T-cell (primary cell): ENCODE data around the gene PLK5. TPM values are rescaled to one million over a fixed set of nuclear protein-coding genes. Genes with fewer than 3 reads are reported as not detected.

Experiments
- ATAC-seq, 4 experiments: fragments of 200-7000 bp in 3 of 4; fragments of 150-1000 bp in 1 of 4; cut with Tn5 transposase; replicated peaks in 1 of 4; 1 replicate in 3 of 4; 2 replicates in 1 of 4; pipeline ENCODE4 v1.10.0; 2021; ENCODE audit warnings: moderate library complexity in 3 of 4, mild to moderate bottlenecking in 2 of 4, moderate number of reproducible peaks in 1 of 4
- CTCF ChIA-PET, 2 donors: fragments of 300-600 bp; sonication (Branson Sonifier 250); formaldehyde crosslinking; loops; one replicate each; lab custom pipeline; 2022; ENCODE audit warnings: antibody characterized with exemption in 2 of 2; lab: Charles Lee
- POLR2A ChIA-PET, 2 donors: fragments of 300-600 bp; sonication (Branson Sonifier 250); formaldehyde crosslinking; loops; one replicate each; lab custom pipeline; 2022; ENCODE audit warnings: antibody characterized with exemption in 2 of 2; lab: Charles Lee
- DNase-seq, 35 experiments: peaks; one replicate each; pipeline versions ENCODE4 v3.0.0 to v3.0.0-alpha.2; 2013 to 2023
- H3K27ac ChIP-seq: one replicate; pipeline ENCODE4 v1.5.1; 2013; ENCODE audit warnings: low read length
- H3K27me3 ChIP-seq, 2 experiments: replicated peaks in 1 of 2; 1 replicate in 1 of 2; 2 replicates in 1 of 2; pipeline versions ENCODE4 v1.6.1 to v1.7.0; 2013; ENCODE audit warnings: low read length in 1 of 2, mixed read lengths in 1 of 2; ENCODE audit not compliant: control insufficient read depth in 2 of 2, insufficient read depth in 2 of 2; ENCODE audit errors: extremely low read depth in 1 of 2
- H3K36me3 ChIP-seq, 2 donors: 1 replicate in 1 of 2; 2 replicates in 1 of 2; pipeline versions ENCODE4 v1.6.1 to v1.7.0; 2013; ENCODE audit warnings: low read length in 1 of 2; ENCODE audit not compliant: control insufficient read depth in 2 of 2, insufficient read depth in 1 of 2; ENCODE audit errors: extremely low read depth in 1 of 2
- H3K4me1 ChIP-seq, 2 experiments: 1 replicate in 1 of 2; 2 replicates in 1 of 2; pipeline versions ENCODE4 v1.6.1 to v1.7.0; 2013; ENCODE audit warnings: low read length in 2 of 2, mixed read lengths in 1 of 2; ENCODE audit not compliant: insufficient read depth in 2 of 2, control insufficient read depth in 1 of 2; ENCODE audit errors: extremely low read depth in 1 of 2
- H3K4me3 ChIP-seq, 2 donors: 1 replicate in 1 of 2; 2 replicates in 1 of 2; pipeline versions ENCODE4 v1.5.1 to v1.7.0; 2013; ENCODE audit warnings: mild to moderate bottlenecking in 2 of 2, low read length in 1 of 2, moderate library complexity in 1 of 2; ENCODE audit not compliant: control insufficient read depth in 1 of 2; ENCODE audit errors: extremely low read depth in 1 of 2
- H3K9me3 ChIP-seq: 2 replicates; pipeline ENCODE4 v1.7.0; 2013
- H3K27ac Mint-ChIP-seq, 2 donors: one replicate each; pipeline ENCODE4 v1.8.0; 2020 to 2021; ENCODE audit warnings: mild to moderate bottlenecking in 2 of 2, mixed read lengths in 2 of 2
- H3K27me3 Mint-ChIP-seq, 2 donors: one replicate each; pipeline ENCODE4 v1.8.0; 2021 to 2022; ENCODE audit warnings: mixed read lengths in 2 of 2
- H3K36me3 Mint-ChIP-seq: one replicate; pipeline ENCODE4 v1.8.0; 2021; ENCODE audit warnings: mixed read lengths
- H3K4me1 Mint-ChIP-seq, 3 donors: one replicate each; pipeline ENCODE4 v1.8.0; 2020 to 2022; ENCODE audit warnings: mixed read lengths in 3 of 3, mild to moderate bottlenecking in 1 of 3
- H3K4me3 Mint-ChIP-seq, 3 donors: one replicate each; pipeline ENCODE4 v1.8.0; 2020 to 2022; ENCODE audit warnings: mild to moderate bottlenecking in 3 of 3, mixed read lengths in 3 of 3, moderate library complexity in 3 of 3
- H3K9me3 Mint-ChIP-seq, 3 donors: one replicate each; pipeline ENCODE4 v1.8.0; 2020 to 2022; ENCODE audit warnings: mixed read lengths in 3 of 3
- WGBS: methylation state at CpG from one replicate; pipeline ENCODE4 v1.1.5; 2013; ENCODE audit warnings: missing lambda C conversion rate; ENCODE audit not compliant: insufficient coverage; 5-methylcytosine and 5-hydroxymethylcytosine counted together
- total RNA-seq, 35 experiments: library from RNA in 6 of 35; stranded (reverse) in 6 of 35; fragments of 120-200 nt in 1 of 35; gene quantifications; one replicate each; pipeline versions ENCODE4 v1.2.1 to v1.2.4 and lab custom pipeline; 2013 to 2026

PLK5 gene
- total RNA-seq, 5 donors from 2014 or later (not counting 1 experiment from before 2014, with no cell fraction given) = not detected

- WGBS = 96% methylated on average over 44 of the region's 56 CpGs
- ChIA-PET POLR2A (no interaction called here), CTCF (no interaction called here)
- Mint-ChIP-seq H3K36me3 (no peaks in the 10 kb centered on the region), H3K9me3 (no peaks in the 10 kb centered on the region), H3K4me3 (no peak overlapping the region), H3K4me1 (peaks cover 10 to 14% (median 11%) of the 10 kb centered on the region in 3 donors), H3K27ac (no peak overlapping the region), H3K27me3 (no peaks in the 10 kb centered on the region)
- Histone ChIP-seq H3K36me3 (no peaks in the 10 kb centered on the region), H3K4me1 (peaks cover 0 to 22% of the 10 kb centered on the region in 2 experiments), H3K27me3 (peaks cover 0 to 8% of the 10 kb centered on the region in 2 experiments), H3K27ac (no peak overlapping the region), H3K4me3 (no peak overlapping the region), H3K9me3 (no peaks in the 10 kb centered on the region)
- DNase-seq (no peak), ATAC-seq (no peak)
Observed at GRCh38 chr19:1486720-1487575, 36.9 kb upstream of the PLK5 start.

DNA sequence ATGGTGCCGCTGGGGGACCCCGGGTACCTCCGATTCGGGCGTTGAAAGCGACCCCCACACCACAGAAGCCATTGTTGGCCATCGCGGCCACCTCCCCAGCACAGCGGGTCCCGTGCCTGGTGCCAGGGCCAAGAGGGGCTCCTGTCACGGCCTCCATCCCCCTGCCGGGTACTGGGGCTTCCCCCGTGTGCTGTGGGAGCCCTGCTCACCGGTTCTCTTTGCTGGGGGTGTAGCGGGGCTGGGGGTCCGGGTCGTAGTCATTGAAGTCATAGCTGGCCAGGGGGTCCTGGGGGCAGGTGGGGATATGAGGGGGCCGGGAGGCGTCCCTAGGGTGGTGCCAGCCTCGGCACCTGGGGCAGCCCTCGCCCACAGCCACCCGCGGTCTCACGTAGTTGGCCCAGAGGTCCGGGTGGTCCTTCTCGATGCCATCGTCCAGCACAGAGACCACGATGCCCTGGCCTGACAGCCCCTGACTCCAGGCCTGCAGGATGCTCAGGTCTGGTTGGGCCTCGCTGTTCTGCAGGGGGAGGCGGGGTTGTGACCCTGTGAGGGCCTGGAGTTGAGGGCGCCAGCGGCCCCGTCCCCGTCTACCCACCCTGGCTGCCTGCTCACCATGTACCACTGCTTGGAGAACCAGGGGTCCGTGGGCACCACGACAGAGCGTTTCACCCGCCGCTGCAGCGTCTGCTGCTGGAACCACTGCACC is 36.1 kb upstream of the PLK5 start:
- H3K27me3 Mint-ChIP-seq = no peaks in the 10 kb centered on the region

DNA sequence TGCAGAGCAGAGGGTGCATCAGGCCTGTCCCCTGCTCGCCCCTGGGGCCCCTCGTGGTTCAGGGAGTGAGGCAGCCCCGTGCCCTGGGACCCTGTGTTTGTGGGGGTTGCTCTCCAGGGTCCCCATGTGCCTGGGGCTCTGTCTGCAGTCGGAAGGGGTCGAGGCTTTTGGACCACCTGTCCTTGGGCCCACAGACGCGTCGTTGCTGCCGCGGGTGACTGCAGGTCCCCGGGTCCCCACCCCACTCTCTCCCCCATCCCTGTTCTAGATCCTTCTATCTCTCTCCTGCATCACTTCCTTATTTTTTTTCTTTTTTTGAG is 35.6 kb upstream of the PLK5 start:
- Mint-ChIP-seq H3K27ac (no peak overlapping the region), H3K27me3 (no peaks in the 10 kb centered on the region), H3K36me3 (no peaks in the 10 kb centered on the region), H3K4me3 (no peak overlapping the region), H3K4me1 (peaks cover 11 to 16% (median 12%) of the 10 kb centered on the region in 3 donors), H3K9me3 (no peaks in the 10 kb centered on the region)
- 77% methylated on average over 10 of the region's 11 CpGs for WGBS
- ChIA-PET CTCF (no interaction called here), POLR2A (no interaction called here)
- Histone ChIP-seq H3K36me3 (no peaks in the 10 kb centered on the region), H3K4me1 (peaks cover 0 to 22% of the 10 kb centered on the region in 2 experiments), H3K9me3 (no peaks in the 10 kb centered on the region), H3K27ac (no peak overlapping the region), H3K4me3 (no peak overlapping the region), H3K27me3 (peaks cover 0 to 8% of the 10 kb centered on the region in 2 experiments)
- ATAC-seq (no peak), DNase-seq (no peak)

More for the DNA sequence above, 36.1 kb upstream of the PLK5 start:
- no peaks in the 10 kb centered on the region for H3K9me3 ChIP-seq
- no peaks in the 10 kb centered on the region for H3K36me3 ChIP-seq
- H3K9me3 Mint-ChIP-seq = no peaks in the 10 kb centered on the region
- peaks cover 0 to 8% of the 10 kb centered on the region in 2 experiments for H3K27me3 ChIP-seq
- DNase-seq (no peak), ATAC-seq (no peak)
- H3K4me1 ChIP-seq = peaks cover 0 to 22% of the 10 kb centered on the region in 2 experiments
- ChIA-PET CTCF (no interaction called here), POLR2A (no interaction called here)
- H3K4me3 ChIP-seq = no peak overlapping the region
- whole genome bisulfite sequencing = 90% methylated on average over 27 of the region's 40 CpGs
- H3K4me1 Mint-ChIP-seq = peaks cover 11 to 16% (median 12%) of the 10 kb centered on the region in 3 donors
- no peak overlapping the region for H3K27ac ChIP-seq
- H3K4me3 Mint-ChIP-seq = no peak overlapping the region
- H3K27ac Mint-ChIP-seq = no peak overlapping the region
- H3K36me3 Mint-ChIP-seq = no peaks in the 10 kb centered on the region

DNA sequence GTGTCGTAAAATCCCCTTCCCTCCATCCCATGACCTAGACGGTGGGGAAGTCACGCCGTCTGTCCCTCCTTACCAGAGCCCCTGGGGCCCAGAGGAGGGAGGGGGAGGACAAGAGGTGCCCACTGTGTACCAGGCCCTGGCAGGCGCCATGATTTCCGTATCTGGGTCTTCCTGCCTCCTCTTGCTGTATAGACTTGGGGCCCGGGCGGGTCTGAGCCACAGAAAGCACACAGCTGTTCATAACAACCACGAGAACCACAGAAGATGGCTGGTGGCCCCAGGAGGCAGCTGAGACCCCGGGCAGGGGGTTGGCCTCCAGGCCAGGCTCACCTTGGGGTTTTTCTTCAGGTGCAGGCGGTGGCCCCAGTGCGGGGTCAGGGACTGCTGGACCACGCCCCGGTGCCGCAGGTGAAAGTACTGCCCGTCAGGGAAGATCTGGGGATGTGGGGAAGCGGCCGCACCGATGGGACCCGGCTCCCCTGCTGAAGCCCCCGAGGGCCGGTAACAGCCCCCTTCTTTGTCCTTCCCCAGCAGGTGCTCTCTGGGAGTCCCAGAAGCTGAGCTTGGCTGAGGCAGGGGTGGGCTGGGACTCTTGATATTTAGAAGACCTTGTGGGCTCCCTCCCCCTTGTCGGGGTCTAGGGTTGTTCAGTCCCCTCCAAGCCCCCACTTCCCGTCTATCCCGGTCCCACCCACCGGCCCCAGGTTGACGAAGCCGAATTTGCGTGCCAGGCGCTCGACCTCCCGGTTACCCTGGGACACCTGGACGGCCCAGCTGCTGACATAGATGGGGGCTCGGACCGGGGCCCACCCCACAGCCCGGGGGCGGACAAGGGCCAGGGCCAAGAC is 34.2 kb upstream of the PLK5 start:
- H3K9me3 ChIP-seq = no peaks in the 10 kb centered on the region
- Mint-ChIP-seq H3K9me3 (no peaks in the 10 kb centered on the region), H3K27ac (peak overlapping the region in 1 of 2 donors; percentile 39), H3K4me3 (peak overlapping the region; percentile 55 to 80 (median 61)), H3K4me1 (peaks cover 11 to 16% (median 12%) of the 10 kb centered on the region in 3 donors), H3K36me3 (no peaks in the 10 kb centered on the region), H3K27me3 (no peaks in the 10 kb centered on the region)
- WGBS = 11% methylated on average over 25 of the region's 37 CpGs
- H3K4me1 ChIP-seq = peaks cover 0 to 22% of the 10 kb centered on the region in 2 experiments
- H3K27me3 ChIP-seq = peaks cover 0 to 8% of the 10 kb centered on the region in 2 experiments
- DNase-seq = peak in 4 of 35 experiments; percentile 25 to 37 (median 30)
- no peaks in the 10 kb centered on the region for H3K36me3 ChIP-seq
- no peak for ATAC-seq
- POLR2A ChIA-PET = interaction anchor here (0.6 kb wide), 2 partner anchors 12 kb away, joined by 3 to 7 read pairs; no protein-coding TSS in a partner anchor
- H3K4me3 ChIP-seq = peak overlapping the region; percentile 58 to 70
- CTCF ChIA-PET = no interaction called here
- H3K27ac ChIP-seq = no peak overlapping the region

DNA sequence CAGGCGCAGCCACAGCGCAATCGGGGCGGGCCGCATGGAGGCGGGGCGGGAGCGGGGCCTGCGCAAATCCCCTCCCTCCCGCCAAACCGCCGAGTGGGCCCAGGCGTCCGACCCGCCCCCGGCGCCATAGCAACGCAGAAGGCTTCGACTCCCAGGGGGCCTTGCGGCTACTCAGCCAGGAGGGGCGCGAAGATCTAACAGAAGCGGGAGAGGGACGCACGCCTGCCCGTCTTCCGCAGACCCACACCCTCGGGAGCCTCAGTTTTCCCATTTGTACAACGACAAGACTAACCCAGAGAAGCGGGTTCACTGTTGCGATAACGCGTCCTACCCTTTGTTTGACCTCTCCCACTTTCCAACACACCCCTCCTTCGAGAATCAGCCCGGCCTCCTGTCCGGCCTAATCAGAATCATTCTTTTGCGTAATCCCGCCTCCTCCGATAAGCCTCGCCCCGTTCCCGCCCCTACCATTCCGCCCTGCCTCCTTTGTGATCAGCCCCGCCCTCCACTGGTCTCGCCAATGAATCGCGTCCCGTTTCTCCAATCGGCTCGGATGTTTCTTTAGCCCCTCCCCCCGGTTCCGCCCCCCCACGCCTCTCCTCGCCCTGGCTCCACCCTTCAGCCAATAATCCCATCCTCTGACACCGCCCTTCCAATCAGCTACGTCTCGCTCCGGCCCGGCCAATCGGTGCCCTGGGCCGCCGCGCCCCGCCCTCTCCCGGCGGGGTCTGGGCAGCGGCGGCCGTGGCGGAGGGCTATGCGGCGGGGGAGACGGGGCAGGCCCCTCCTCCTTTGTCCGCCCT is 33.4 kb upstream of the PLK5 start, which contains the start of gene PCSK4:
Gene PCSK4, minus strand, starts transcription at position 40 of the 803 bp plus-strand sequence. Its CDS starts 4 bp downstream, at position 36.
- H3K4me3 ChIP-seq = peak within 1 kb of the TSS; percentile 58 to 70
- POLR2A ChIA-PET = interaction anchor here in 1 of 2 donors (0.5 kb wide), 1 partner anchor 650 kb away, joined by 8 read pairs; no protein-coding TSS in a partner anchor
- H3K4me1 Mint-ChIP-seq = peaks cover 11 to 16% (median 12%) of the 10 kb centered on the region in 3 donors
- peak within 1 kb of the TSS; percentile 62 to 91 for H3K27ac Mint-ChIP-seq
- peaks cover 0 to 22% of the 10 kb centered on the region in 2 experiments for H3K4me1 ChIP-seq
- peak; percentile 85 to 87 (median 86) for ATAC-seq
- WGBS = under 1% methylated on average over 73 of the region's 74 CpGs
- peaks cover 0 to 8% of the 10 kb centered on the region in 2 experiments for H3K27me3 ChIP-seq
- H3K9me3 ChIP-seq = no peaks in the 10 kb centered on the region
- no peaks in the 10 kb centered on the region for H3K27me3 Mint-ChIP-seq
- no peaks in the 10 kb centered on the region for H3K9me3 Mint-ChIP-seq
- H3K27ac ChIP-seq = peak within 1 kb of the TSS; percentile 8
- peak; percentile 93 to 99 (median 96) for DNase-seq
- H3K36me3 ChIP-seq = no peaks in the 10 kb centered on the region
- H3K4me3 Mint-ChIP-seq = peak within 1 kb of the TSS; percentile 80 to 88 (median 84)
- H3K36me3 Mint-ChIP-seq = no peaks in the 10 kb centered on the region
- CTCF ChIA-PET = interaction anchor here in 1 of 2 donors (0.5 kb wide), 2 partner anchors 18 to 634 kb away, joined by 3 read pairs; no protein-coding TSS in a partner anchor
